Hepatocyte (in vitro differentiated cells): Measurements from ENCODE around the gene HTT.

Experiments
- CTCF ChIP-seq: fragments of 200-600 bp; sonication (generic); IDR thresholded peaks from 2 replicates; pipeline ENCODE4 v1.5.1; 2016; ENCODE audit warnings: antibody characterized with exemption, mild to moderate bottlenecking; ENCODE audit not compliant: poor library complexity
- EZH2 ChIP-seq: fragments of 200-600 bp; sonication (generic); IDR thresholded peaks from 2 replicates; pipeline ENCODE4 v1.6.1; 2016; ENCODE audit warnings: antibody characterized with exemption, mild to moderate bottlenecking, borderline replicate concordance
- EZH2phosphoT487 ChIP-seq: fragments of 200-600 bp; sonication (generic); IDR thresholded peaks from one replicate; pipeline ENCODE4 v1.6.1; 2018; ENCODE audit warnings: antibody characterized with exemption, mild to moderate bottlenecking, low read depth, moderate library complexity; ENCODE audit not compliant: unreplicated experiment, severe bottlenecking

DNA sequence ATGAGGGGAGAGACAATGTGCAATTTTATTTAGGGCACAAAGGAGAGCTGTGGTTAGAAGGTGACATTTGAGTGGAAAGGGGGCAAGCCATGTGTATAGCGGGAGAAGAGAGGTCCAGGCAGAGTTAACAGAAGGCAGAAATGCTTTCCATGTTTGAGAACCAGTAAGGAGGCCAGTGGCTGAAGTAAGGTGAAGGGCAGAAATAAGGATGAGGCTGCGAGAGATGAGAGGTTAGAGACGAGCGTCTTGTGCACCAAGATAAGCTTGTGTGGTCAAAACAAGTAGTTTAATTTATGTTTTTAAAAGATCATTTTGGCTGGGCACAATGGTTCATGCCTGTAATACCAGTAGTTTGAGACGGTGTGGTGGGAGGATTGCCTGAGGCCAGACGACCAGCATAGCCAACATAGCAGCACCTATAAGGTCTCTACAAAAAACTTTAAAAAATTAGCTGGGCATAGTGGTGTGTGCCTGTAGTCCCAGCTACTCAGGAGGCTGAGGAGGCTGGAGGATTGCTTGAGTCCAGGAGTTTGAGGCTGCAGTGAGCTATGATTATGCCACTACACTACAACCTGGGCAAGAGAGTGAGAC, 8.5 kb downstream of the HTT start:
- TF ChIP-seq CTCF (no peak), EZH2phosphoT487 (no peak), EZH2 (no peak)
